T-helper 22 cell (primary cell): ENCODE data around the gene MXD4.

ENCODE experiments used
- DNase-seq: peaks from one replicate; pipeline ENCODE4 v3.0.0-alpha.2; 2020; ENCODE audit warnings: low read depth

MXD4 gene

DNA sequence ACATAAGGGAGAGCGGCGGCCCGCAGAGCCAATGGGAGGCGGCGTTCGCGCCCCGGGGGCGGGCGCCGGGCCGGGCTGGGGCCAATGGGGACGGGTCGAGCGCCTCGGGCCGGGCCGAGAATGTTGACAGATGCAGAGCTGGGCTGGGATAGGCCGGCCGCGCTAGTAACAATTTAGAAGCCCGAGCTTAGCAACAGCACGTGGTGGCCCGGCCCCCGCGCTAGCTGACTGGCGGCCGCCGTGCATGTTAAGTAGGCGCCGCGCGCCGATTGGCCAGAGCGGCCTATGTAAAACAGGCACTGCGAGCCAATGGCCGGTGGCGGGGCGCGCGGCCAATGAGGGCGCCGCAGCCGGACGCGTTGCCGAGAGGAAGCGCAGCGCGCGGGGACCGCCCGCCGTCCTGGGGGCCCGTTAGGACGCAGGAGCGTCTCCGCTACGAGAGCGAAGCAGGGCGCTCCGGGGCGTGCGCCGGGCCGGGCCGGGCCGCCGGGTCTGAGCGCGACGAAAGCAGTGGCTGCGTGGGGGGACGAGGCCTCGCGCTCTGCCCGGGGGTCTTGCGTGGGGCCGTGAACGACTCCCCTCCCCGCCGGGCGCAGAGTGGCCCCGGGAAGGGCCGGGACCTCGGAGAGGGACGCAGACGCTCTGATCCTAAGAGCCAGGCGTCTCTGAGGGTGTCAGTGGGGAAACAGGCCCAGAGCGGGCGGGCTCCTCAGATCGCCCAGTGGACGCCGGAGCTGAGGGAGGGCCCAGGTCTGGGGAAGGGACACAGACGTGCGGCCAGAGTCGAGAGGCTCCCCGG is 435 bp upstream of the MXD4 start:
- peak; percentile 98 for DNase-seq

DNA sequence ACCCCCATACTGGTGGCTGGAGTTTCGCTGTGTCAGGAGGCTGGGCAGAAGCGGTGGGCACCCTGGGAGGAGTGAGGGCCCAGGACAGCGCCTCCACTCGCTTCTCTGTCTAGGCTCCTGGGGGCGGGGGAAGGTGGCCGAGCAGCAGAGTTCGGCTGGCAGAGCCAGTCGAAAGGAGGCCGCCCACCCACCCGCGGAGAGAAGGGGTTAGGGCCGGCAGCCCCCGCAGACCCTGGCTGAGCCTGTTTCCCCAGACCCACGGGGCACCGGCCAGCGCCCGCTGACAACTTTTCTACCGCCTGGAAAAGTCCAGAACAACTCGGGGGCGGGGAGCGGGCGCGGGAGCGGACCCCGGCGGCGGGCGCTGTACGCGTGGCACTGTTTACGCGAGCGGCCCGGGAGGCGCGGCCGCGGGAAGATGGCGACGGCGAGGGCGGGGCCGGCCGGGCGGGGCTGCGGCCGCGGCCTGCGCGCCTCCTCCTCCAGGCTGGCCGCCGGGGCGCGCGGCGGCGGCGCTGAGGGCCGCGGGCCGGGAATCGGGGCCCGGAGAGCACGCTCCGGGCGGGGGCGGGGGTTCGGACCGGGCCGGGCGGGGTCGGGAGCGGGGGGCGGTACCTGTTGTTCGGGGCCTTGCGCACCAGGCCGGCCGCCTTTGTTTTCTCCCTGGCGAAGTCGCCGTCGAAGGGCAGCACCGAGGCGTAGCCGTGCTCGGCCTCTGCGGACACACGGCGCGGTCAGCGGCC is 628 bp downstream of the MXD4 start:
- DNase-seq = peak; percentile 50

DNA sequence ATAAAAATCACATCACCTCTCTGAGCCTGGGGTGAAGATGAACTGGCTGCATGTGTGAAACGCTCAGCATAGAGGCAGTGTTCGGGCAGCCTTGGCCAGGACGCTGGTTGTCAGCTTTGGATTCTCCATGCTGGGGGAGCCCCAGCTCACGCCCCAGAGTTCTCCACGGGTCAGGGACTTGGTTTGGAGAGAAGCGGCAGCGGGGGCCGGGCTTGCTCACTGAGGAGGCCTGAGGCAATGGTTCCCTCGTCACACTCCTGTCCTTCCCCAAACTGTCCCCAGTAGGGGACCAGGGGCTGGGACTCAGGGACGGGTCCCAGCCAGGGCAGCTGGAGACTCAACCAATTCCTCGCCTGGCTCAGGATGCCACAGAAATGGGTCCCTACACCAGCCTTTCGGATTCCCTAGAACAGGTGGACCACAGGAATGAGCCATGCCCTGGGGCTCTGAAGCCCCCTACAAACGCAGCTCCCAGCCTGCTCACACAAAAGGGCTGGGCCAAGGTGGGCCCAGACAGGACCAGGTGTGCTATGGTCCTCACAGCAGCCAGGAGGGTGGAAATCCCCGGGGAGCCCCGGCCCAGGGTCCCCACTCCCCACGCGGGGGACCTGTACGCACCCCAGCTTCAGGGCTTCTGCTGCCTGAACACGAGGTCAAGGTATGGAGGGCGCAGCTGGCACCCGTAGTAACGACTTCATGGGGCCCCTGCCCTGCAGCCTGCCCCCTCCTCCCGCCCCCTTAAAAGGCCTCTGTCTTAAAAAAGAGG is 1.4 kb downstream of the MXD4 start:
- no peak for DNase-seq

- DNase-seq = no peak
These were observed 2.2 kb downstream of the MXD4 start for GRCh38 chr4:2259541-2260343.

GRCh38 chr4:2259036-2259540 is 2.8 kb downstream of the MXD4 start:
- DNase-seq = no peak

DNA sequence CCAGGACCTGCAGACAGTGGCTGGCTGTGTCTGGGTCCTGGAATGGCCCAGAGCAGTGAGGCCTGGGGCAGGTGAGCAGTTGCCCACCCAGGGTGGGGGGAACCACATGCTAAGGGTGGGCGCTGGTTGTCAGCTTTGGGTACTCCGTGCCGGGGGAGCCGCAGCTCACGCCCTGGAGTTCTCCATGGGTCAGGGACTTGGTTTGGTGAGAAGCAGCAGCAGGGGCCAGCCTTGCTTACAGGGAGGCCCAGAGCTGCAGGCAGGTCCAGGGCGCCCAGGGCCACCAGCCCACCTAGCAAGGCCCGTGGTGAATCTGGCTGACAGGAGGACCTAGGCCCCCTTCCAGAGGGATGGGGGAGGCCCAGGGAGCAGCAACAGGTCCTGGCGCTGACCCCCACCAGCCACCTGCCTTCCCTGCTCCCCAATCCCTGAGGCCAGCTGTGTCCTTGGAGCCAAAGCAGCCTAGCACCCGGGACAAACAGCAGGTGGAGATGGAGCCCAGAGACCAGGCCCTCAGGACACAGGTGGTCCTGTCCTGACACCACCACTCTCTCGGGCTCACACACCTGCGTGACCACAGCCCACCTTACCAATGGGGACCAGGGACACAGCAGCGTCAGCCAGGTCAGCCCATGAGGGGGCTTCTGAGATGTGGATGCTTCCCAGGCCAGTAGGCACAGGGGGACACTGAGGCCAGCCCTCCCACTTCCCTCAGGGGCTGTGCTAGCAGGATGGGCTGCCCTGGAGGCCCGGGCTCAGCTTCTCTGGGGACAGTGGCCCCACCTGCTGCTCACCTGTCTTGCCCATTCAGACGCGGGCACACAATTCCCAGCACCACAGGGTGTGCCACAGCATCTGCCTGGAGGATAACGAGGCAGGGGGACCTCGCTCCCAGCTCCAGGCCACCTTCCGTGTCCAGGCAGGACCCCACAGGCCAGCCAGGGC is 3.5 kb downstream of the MXD4 start:
- no peak for DNase-seq

DNA sequence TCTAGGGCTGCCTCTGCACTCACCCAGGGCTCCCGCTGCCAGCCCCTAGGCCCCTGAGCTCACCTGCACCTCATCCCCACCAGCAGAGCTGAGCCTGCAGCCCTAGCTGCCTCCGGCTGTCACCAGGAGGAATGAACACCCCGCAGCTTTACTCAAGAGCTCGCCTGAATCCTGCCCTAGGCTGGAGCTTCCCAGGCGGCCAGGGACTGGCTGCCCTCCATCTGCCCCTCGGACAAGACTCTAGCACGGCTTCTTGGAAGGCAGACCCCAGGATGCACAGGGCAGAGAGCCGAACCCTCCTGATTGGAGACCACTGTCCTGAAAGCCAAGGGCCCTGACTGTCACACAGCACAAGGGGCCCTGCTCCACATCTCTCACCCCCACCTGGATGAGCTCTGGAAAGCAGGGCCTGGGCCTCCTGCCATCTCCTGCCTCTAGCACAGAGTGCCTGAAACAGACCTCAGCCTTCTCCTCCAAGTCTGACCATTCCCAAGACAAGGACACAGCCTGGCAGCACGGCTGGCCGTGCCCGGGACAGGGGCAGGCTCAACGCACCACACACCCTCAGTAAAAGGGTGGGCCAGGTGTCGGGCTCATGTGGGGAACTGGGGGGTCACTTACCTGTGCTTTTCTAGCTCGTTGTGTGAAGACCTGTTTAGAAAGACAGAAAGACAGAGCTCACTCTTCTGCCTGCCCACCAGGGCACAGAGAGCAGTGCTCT is 4.4 kb downstream of the MXD4 start:
- DNase-seq = no peak

GRCh38 chr4:2256781-2257191 is 5.1 kb downstream of the MXD4 start:
- no peak for DNase-seq

GRCh38 chr4:2256156-2256731 is 5.7 kb downstream of the MXD4 start:
- no peak for DNase-seq

DNA sequence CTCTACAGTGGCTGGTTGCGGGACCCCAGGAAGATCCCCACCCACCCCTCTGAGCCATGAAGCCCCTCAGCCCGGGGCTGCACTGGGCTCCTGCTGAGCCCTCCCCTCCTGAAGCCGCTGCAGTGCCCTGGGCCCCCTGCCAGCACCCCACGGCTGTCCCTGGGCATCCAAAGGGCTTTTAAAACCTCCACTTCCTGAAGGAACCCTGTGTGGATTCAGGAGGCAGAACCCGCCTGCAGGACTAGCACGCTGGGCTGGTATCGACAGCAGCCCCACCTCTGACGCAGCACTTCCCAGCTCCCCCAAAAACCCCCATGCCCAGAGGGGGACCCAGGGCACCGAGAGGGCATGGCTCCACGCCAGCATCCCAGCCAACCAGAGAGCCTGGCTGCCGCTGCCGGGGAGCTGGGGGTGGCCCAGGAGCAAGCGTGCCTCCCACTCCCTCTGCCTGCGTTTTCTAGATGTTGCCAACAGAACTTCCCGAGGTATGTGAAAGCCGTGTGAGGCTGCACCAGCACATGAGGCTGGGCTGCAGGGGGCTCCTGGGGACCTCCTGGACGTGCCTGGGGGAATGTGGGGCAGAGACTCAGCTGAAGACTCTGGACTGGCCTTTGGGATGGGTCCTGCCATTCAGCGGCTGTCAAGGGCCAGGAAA is 6.3 kb downstream of the MXD4 start:
- DNase-seq = no peak

DNA sequence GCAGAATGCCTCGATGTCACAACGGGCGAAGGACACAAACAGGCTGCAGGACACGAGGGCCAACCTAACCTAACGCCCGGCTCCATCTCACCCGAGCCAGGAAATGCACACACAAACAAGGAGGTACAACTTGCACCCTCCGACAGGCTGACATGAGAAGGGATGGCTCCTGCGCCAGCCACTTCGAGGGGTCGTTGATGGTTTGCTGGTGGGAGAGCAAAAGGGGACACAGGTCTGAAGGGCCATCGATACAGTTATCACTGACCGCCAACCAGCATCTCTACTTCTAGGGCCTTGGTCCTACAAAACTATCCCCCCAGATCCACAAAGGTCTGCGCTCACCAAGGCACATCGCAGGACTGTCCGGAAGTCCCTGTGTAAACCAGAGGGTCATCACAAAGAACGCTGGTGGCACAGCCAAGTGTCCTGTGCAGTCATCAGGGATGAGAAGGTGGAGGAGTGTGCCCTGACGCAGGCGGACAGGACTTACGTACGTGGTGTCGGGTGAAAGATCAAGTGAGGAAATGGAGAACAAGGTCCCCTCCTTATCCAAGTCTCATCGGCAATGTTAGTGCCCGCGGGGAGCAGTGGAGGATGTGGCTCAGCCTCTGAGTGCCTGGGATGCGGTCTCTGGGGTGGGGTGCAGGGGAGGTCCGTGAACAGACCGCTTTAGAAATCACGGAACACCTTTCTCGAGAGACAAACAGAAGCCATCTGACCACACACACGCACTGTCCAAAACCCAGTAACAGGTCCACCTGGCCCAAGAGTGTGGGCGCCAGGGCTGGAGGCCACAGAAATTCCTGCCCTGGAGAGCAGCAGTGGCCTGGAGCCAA is 7.0 kb downstream of the MXD4 start:
- DNase-seq = no peak

GRCh38 chr4:2253160-2254084 is 8.5 kb downstream of the MXD4 start:
- DNase-seq = no peak

DNA sequence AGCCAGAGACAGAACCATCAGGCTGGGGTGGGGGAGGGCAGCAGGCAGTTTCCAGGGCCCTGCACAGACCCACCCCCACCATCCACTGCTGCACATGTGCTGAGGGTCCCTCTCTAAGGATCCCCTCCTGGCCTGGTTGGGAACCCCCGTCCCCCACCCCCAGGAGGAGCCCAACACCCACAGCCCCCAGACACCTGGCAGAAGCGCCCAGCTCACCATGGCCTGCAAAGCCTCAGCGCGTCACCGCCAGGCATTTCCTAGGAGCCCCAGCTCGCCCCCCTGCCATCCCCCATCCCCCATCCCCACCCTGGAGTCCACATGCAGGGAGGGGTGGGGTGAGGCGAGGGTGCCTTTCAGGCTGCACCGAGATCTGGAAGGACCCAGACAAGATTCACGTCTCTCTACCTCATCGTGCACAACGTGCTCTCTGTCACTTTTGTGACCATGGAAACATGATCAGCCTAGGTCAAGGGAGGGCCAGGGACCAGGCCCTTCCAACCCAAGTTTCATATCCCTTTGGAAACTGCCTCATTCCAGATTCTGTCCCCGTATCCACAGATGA is 9.3 kb downstream of the MXD4 start:
- DNase-seq = no peak

GRCh38 chr4:2251795-2252529 is 9.9 kb downstream of the MXD4 start:
- DNase-seq = no peak

DNA sequence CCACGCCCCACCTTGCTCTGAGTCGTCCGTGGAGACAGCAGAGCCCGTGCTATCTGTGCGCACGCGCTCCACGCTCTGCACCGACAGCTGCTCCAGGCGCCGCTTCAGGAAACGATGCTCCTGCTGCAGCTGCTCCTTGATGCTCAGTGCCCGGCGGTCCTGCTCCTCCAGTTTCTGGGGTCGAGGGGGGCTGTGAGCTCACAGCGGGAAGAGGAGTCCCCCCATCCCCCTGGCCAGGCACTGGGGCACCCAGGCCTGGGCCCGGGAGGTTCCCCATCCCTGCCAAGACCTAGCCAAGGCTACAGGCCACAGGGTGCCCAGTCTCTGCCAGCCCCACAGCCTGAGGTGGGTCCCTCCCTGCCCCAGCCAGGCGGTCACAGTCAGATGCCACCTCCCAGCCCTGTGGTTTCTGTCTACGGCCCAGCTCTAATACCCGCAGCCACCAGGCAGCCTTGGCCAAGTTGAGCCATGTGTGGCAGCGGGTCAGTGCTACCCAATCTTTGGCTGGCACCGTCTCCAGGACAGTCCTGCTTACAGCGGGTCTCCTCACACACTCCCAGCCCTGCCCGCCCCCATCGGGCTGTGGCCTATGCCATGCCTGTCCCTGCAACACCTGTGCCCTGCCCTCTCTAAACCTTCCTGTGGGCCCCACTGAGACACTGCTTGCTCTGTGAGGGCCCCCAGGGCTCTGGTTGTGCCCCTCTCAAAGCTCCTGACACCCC is 10.7 kb downstream of the MXD4 start:
- DNase-seq = no peak
